Memory B cell (primary cell): ENCODE data around the gene CAMKMT.

Source experiments
- ATAC-seq: fragments of 150-1000 bp; cut with Tn5 transposase; 2 replicates; pipeline ENCODE4 v1.10.0; 2021; ENCODE audit warnings: low read depth, mild to moderate bottlenecking, moderate library complexity
- DNase-seq, 2 donors: peaks; one replicate each; pipeline ENCODE4 v3.0.0; 2022; ENCODE audit warnings: low spot score in 2 of 2
- H3K27ac Mint-ChIP-seq: one replicate; pipeline ENCODE4 v1.8.0; 2022; ENCODE audit warnings: mild to moderate bottlenecking, moderate library complexity, mixed read lengths
- H3K27me3 Mint-ChIP-seq: one replicate; pipeline ENCODE4 v1.8.0; 2022; ENCODE audit warnings: mixed read lengths
- H3K36me3 Mint-ChIP-seq: one replicate; pipeline ENCODE4 v1.8.0; 2022; ENCODE audit warnings: mild to moderate bottlenecking, mixed read lengths
- H3K4me1 Mint-ChIP-seq: one replicate; pipeline ENCODE4 v1.8.0; 2022; ENCODE audit warnings: mixed read lengths
- H3K4me3 Mint-ChIP-seq: one replicate; pipeline ENCODE4 v1.8.0; 2022; ENCODE audit warnings: mild to moderate bottlenecking, moderate library complexity, mixed read lengths
- H3K9me3 Mint-ChIP-seq: one replicate; pipeline ENCODE4 v1.8.0; 2022; ENCODE audit warnings: mixed read lengths

The CAMKMT gene

DNA sequence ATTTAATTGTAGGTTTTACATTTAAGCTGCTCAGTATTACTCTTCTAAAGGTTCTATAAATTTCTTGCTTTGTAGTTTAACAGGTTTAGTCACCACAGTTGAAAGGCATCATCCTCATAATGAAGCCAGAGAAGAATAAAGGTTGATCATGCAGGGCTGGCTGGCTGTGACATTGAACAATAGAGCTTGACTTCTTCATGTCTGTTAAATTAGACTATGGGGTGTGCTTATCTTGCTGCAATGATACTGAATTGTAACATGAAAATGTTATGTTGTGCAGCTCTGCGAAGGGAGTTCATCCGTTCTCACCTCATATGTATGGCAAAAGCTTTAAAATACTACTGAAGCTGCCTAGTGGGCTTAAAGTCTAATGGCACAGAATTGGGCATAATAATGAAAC lies 81.8 kb downstream of the CAMKMT start:
- no peak for ATAC-seq
- peaks cover 3% of the 10 kb centered on the region for H3K9me3 Mint-ChIP-seq
- H3K4me1 Mint-ChIP-seq, result no peaks in the 10 kb centered on the region
- H3K27me3 Mint-ChIP-seq, result no peaks in the 10 kb centered on the region
- H3K36me3 Mint-ChIP-seq, result peaks cover 32% of the 10 kb centered on the region
- DNase-seq, result no peak
- H3K4me3 Mint-ChIP-seq, result no peak overlapping the region
- H3K27ac Mint-ChIP-seq, result no peak overlapping the region

DNA sequence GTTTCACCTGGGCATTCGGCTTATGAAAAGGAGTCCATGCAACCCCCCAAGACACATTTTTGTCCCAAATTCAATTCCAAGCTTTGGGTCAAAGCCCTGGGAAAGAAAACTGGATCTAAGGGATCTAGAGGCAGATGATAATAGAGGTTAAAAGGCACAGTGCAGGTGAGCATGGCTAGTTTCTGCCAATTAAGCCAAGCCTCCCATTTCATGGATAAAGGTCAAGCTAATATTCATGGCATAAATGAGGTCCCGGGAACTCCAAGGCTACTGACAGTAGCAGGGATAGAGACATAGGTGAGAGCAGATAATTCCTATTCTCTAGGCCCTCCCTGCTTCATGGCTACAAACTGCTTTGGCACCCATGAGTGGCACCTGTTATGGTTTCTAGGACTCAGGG lies 83.1 kb downstream of the CAMKMT start:
- Mint-ChIP-seq H3K27me3 (no peaks in the 10 kb centered on the region), H3K36me3 (peaks cover 25% of the 10 kb centered on the region), H3K27ac (no peak overlapping the region), H3K4me3 (no peak overlapping the region), H3K4me1 (no peaks in the 10 kb centered on the region), H3K9me3 (peaks cover 3% of the 10 kb centered on the region)
- no peak for DNase-seq
- no peak for ATAC-seq

- Mint-ChIP-seq H3K4me1 (no peaks in the 10 kb centered on the region), H3K27ac (no peak overlapping the region), H3K4me3 (no peak overlapping the region), H3K27me3 (no peaks in the 10 kb centered on the region), H3K9me3 (peaks cover 2% of the 10 kb centered on the region), H3K36me3 (peaks cover 15% of the 10 kb centered on the region)
- ATAC-seq, result no peak
- DNase-seq, result no peak
These were observed 87.2 kb downstream of the CAMKMT start for GRCh38 chr2:44448860-44449527.

DNA sequence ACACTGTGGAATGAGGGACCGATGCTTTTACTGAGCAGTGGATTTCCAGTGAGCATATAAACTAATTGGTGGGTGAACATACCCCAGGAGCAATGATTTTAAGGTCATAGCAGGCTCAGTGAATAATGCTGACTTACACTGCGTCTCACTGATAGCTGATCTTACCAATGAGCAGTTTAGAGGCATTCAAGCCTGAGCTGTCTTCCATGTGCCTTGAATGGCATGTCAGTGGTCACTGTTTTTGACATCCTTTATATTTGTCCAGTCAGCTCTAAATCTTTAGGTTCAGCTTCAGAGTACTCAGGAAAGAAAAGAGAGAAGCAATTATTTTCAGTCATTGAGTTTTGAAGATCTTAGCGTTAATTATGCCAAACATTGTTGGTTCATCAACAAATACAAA lies 88.3 kb downstream of the CAMKMT start:
- Mint-ChIP-seq H3K9me3 (peaks cover 2% of the 10 kb centered on the region), H3K27ac (no peak overlapping the region), H3K36me3 (peaks cover 10% of the 10 kb centered on the region), H3K4me1 (no peaks in the 10 kb centered on the region), H3K27me3 (no peaks in the 10 kb centered on the region), H3K4me3 (no peak overlapping the region)
- ATAC-seq, result no peak
- DNase-seq, result no peak

- H3K4me3 Mint-ChIP-seq, result no peak overlapping the region
- no peaks in the 10 kb centered on the region for H3K9me3 Mint-ChIP-seq
- no peaks in the 10 kb centered on the region for H3K27me3 Mint-ChIP-seq
- no peaks in the 10 kb centered on the region for H3K4me1 Mint-ChIP-seq
- no peak for DNase-seq
- H3K27ac Mint-ChIP-seq, result no peak overlapping the region
- peaks cover 5% of the 10 kb centered on the region for H3K36me3 Mint-ChIP-seq
- ATAC-seq, result no peak
These were observed 89.1 kb downstream of the CAMKMT start for GRCh38 chr2:44450806-44451205.

GRCh38 chr2:44452069-44452583 lies 90.4 kb downstream of the CAMKMT start:
- no peaks in the 10 kb centered on the region for H3K4me1 Mint-ChIP-seq
- H3K36me3 Mint-ChIP-seq, result no peaks in the 10 kb centered on the region
- no peaks in the 10 kb centered on the region for H3K9me3 Mint-ChIP-seq
- H3K27ac Mint-ChIP-seq, result no peak overlapping the region
- H3K4me3 Mint-ChIP-seq, result no peak overlapping the region
- H3K27me3 Mint-ChIP-seq, result no peaks in the 10 kb centered on the region
- DNase-seq, result no peak
- no peak for ATAC-seq

DNA sequence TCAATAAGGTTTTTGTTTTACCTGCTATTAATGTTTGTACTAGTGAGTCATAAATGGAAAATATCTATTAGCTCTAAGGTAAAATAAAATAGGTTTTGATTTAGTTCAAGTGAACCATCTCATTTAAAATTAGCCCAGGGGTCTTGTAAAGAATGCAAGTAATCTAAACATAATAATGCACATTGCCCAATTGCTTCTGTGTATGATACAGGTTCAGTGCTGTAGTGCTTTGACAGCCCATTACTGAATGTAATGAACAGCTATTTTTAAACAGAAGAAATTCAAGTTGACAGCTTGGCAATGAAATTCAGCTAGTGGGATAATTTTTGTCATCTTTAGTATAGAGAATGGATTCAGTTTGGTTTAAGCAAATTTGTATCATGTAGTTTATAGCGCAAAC lies 91.5 kb downstream of the CAMKMT start:
- DNase-seq (no peak), ATAC-seq (no peak)
- Mint-ChIP-seq H3K4me1 (no peaks in the 10 kb centered on the region), H3K27ac (no peak overlapping the region), H3K9me3 (no peaks in the 10 kb centered on the region), H3K4me3 (no peak overlapping the region), H3K27me3 (no peaks in the 10 kb centered on the region), H3K36me3 (no peaks in the 10 kb centered on the region)

- no peaks in the 10 kb centered on the region for H3K27me3 Mint-ChIP-seq
- peaks cover 3% of the 10 kb centered on the region for H3K36me3 Mint-ChIP-seq
- no peak for DNase-seq
- no peak for ATAC-seq
- no peaks in the 10 kb centered on the region for H3K4me1 Mint-ChIP-seq
- H3K27ac Mint-ChIP-seq, result no peak overlapping the region
- H3K9me3 Mint-ChIP-seq, result no peaks in the 10 kb centered on the region
- no peak overlapping the region for H3K4me3 Mint-ChIP-seq
These were observed 94.1 kb downstream of the CAMKMT start for GRCh38 chr2:44455877-44456276.

- H3K27ac Mint-ChIP-seq, result no peak overlapping the region
- no peaks in the 10 kb centered on the region for H3K4me1 Mint-ChIP-seq
- no peaks in the 10 kb centered on the region for H3K9me3 Mint-ChIP-seq
- H3K4me3 Mint-ChIP-seq, result no peak overlapping the region
- ATAC-seq (no peak), DNase-seq (no peak)
- no peaks in the 10 kb centered on the region for H3K27me3 Mint-ChIP-seq
- peaks cover 3% of the 10 kb centered on the region for H3K36me3 Mint-ChIP-seq
These were observed 95.2 kb downstream of the CAMKMT start for GRCh38 chr2:44456946-44457345.

- Mint-ChIP-seq H3K4me1 (no peaks in the 10 kb centered on the region), H3K27me3 (no peaks in the 10 kb centered on the region), H3K4me3 (no peak overlapping the region), H3K9me3 (peaks cover 11% of the 10 kb centered on the region), H3K27ac (no peak overlapping the region), H3K36me3 (peaks cover 18% of the 10 kb centered on the region)
- no peak for ATAC-seq
- DNase-seq, result no peak
These were observed 98.0 kb downstream of the CAMKMT start for GRCh38 chr2:44459739-44460138.

DNA sequence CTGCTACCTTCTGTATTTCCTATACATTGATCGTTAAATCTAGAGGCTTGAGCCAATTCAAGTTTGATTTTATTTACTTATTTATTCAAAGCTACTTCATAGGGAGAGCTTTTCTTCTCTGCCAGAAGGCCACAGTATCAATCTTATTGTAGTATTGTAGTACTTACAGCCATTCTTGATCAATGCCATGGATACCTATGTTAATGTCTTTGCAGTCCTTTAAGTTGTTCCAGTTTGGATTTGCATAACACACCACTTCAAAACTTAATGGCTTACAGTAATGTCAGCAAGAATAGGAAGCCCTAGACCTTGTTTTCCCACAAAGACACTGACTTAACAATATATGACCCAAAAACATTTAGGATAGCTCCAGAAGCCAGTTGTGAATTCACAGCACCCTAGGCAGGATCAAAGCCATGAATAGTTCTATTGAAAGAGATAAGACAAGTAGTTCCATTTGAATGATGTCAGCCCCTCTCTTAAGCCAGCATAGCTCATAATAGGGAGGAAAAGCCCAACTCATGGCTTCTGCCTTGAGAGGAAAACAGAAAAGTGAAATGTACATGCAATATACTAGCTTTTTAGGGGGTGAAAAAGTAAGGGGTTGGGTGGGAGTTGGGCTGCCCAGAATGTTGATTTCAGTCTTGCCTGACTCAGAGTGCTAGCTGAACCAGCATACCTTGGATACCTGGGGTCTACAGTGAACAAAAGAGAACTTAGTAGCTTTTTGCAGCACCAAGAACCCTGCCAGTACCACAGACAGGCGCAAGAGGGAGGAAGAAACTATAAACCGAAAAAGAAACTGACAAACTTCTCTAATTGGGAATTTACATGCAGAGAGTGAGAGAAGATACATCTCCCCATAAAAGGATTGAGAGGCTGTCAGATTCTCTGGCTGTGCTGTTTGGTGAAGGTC lies 101.4 kb downstream of the CAMKMT start:
- Mint-ChIP-seq H3K27me3 (no peaks in the 10 kb centered on the region), H3K9me3 (peaks cover 16% of the 10 kb centered on the region), H3K4me1 (no peaks in the 10 kb centered on the region), H3K27ac (no peak overlapping the region), H3K4me3 (no peak overlapping the region), H3K36me3 (peaks cover 22% of the 10 kb centered on the region)
- ATAC-seq, result no peak
- no peak for DNase-seq

DNA sequence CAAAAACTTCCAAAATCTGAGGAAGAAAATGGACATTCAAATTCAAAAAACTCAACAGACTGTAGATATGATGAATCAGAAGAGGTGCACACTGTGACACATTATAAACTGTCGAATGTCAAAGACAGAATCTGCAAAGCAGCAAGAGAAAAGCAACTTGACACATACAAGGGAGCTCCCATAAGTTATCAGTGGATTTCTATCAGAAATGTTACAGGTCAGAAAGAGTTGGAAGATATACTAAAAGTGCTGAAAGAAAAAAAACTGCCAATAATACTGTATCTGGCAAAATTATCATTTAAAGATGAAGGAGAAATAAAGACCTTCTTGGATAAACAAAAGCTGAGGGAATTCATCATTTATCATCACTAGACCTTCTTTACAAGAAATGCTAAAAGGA lies 102.7 kb downstream of the CAMKMT start:
- DNase-seq, result no peak
- Mint-ChIP-seq H3K9me3 (peaks cover 16% of the 10 kb centered on the region), H3K36me3 (peaks cover 22% of the 10 kb centered on the region), H3K27ac (no peak overlapping the region), H3K4me3 (no peak overlapping the region), H3K4me1 (no peaks in the 10 kb centered on the region), H3K27me3 (no peaks in the 10 kb centered on the region)
- ATAC-seq, result no peak

DNA sequence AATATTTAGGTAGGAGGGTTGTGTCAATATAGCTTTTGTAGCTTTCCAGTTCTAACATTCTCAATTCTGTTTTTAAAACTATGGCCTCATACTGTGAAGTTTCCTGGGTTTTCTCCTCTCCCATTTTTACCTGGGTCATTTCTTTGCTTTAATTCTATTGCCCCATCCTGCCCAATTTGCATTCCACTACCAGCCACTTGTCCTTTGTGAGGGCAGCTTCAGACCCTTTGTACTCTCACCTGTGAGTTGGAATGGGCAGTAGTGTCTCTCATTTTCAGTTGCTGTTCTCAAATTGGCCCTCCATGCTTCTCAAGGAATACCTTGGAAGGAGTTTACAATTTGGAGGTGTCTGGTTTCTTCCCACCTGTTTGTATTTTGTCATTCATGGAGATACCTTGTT lies 108.4 kb downstream of the CAMKMT start:
- ATAC-seq (no peak), DNase-seq (no peak)
- no peaks in the 10 kb centered on the region for H3K27me3 Mint-ChIP-seq
- peaks cover 3% of the 10 kb centered on the region for H3K36me3 Mint-ChIP-seq
- no peaks in the 10 kb centered on the region for H3K4me1 Mint-ChIP-seq
- H3K27ac Mint-ChIP-seq, result no peak overlapping the region
- H3K9me3 Mint-ChIP-seq, result peaks cover 5% of the 10 kb centered on the region
- no peak overlapping the region for H3K4me3 Mint-ChIP-seq

DNA sequence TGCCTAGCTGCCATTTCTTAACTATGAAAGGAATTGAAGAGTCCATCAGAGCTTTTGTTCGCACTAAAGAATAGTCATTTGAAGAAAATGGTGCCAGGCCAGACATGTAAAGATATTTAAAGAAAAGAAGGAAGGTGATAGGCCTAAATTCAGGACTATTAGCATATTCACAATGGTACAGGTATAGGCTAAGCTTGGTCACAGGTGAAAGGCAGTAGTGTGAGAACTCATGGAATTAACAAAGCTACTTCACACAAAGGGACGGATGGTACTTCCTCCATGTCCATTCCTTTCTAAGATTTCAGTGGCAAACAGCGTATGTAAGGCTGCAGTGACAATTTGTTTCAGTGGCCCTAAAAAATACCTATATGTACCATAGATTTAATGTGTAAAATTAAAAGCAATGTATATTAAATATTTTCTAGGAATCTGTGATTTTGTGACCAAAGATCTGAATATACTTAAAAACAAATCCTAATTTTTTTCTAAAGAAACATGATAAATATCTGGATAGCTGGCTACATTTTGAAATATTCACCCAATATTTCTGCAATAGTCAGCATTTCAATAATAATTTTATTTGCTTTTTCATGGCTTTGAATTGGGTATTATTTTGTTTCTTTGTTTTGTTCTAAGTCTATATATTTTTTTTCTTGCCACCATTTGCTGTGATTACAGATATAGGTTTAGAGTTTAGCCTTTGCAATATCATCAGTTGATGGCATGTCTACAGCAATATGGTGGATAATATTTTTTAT lies 116.1 kb downstream of the CAMKMT start:
- ATAC-seq, result no peak
- no peaks in the 10 kb centered on the region for H3K27me3 Mint-ChIP-seq
- no peaks in the 10 kb centered on the region for H3K9me3 Mint-ChIP-seq
- DNase-seq, result no peak
- no peak overlapping the region for H3K4me3 Mint-ChIP-seq
- no peaks in the 10 kb centered on the region for H3K36me3 Mint-ChIP-seq
- no peaks in the 10 kb centered on the region for H3K4me1 Mint-ChIP-seq
- no peak overlapping the region for H3K27ac Mint-ChIP-seq
